Measurements from ENCODE around the gene XKR3. TPM values are rescaled to one million over a fixed set of nuclear protein-coding genes. Genes with fewer than 3 reads are reported as not detected.

The XKR3 gene
- total and polyA plus RNA-seq, 3 donors from 2014 or later: 4.1 to 12.0 (median 4.9) TPM

GRCh38 chr22:16834971-16835370, 9.8 kb upstream of the XKR3 start:
- intact Hi-C loops (cut with DNase I; ENCODE audit: low total_unique reads): no loop called here
- WGBS, 2 donors: 83 to 90% methylated on average over 1 of the region's 1 CpG
- no peak overlapping the region for H3K4me3 ChIP-seq
- no peak for DNase-seq
- H3K9me3 ChIP-seq: no peaks in the 10 kb centered on the region
- H3K4me1 ChIP-seq: no peaks in the 10 kb centered on the region
- H3K27me3 ChIP-seq: no peaks in the 10 kb centered on the region
- no peak overlapping the region for H3K27ac ChIP-seq
- TF ChIP-seq CTCF (IDR thresholded peaks at IDR 0.05) (no peak), POLR2A (IDR thresholded peaks at IDR 0.05) (no peak)
- H3K36me3 ChIP-seq (ENCODE audit: low read depth, missing control alignments): no peaks in the 10 kb centered on the region

- no peak for TF ChIP-seq CTCF (IDR thresholded peaks at IDR 0.05)
- TF ChIP-seq POLR2A (IDR thresholded peaks at IDR 0.05): no peak
These were observed 6.0 kb upstream of the XKR3 start for GRCh38 chr22:16831257-16831656.

GRCh38 chr22:16829985-16830384, 4.8 kb upstream of the XKR3 start:
- H3K27ac ChIP-seq: no peak overlapping the region
- H3K27me3 ChIP-seq: no peaks in the 10 kb centered on the region
- TF ChIP-seq CTCF (IDR thresholded peaks at IDR 0.05) (no peak), POLR2A (IDR thresholded peaks at IDR 0.05) (no peak)
- no peaks in the 10 kb centered on the region for H3K4me1 ChIP-seq
- DNase-seq: no peak
- H3K36me3 ChIP-seq (ENCODE audit: low read depth, missing control alignments): no peaks in the 10 kb centered on the region
- 78 to 91% methylated on average over 3 of the region's 3 CpGs for WGBS, 2 donors
- intact Hi-C loops (cut with DNase I; ENCODE audit: low total_unique reads): no loop called here
- no peak overlapping the region for H3K4me3 ChIP-seq
- no peaks in the 10 kb centered on the region for H3K9me3 ChIP-seq

More at GRCh38 chr22:16831257-16831656, 6.0 kb upstream of the XKR3 start:
- DNase-seq: no peak
- Histone ChIP-seq H3K4me3 (no peak overlapping the region), H3K27me3 (no peaks in the 10 kb centered on the region), H3K4me1 (no peaks in the 10 kb centered on the region), H3K27ac (no peak overlapping the region), H3K36me3 (ENCODE audit: low read depth, missing control alignments) (no peaks in the 10 kb centered on the region), H3K9me3 (no peaks in the 10 kb centered on the region)
- WGBS, 2 donors: 86 to 94% methylated on average over 5 of the region's 5 CpGs
- intact Hi-C loops (cut with DNase I; ENCODE audit: low total_unique reads): no loop called here

GRCh38 chr22:16828876-16829275, 3.7 kb upstream of the XKR3 start:
- no peak overlapping the region for H3K27ac ChIP-seq
- H3K9me3 ChIP-seq: no peaks in the 10 kb centered on the region
- no peak overlapping the region for H3K4me3 ChIP-seq
- TF ChIP-seq POLR2A (IDR thresholded peaks at IDR 0.05): no peak
- no peak for TF ChIP-seq CTCF (IDR thresholded peaks at IDR 0.05)
- H3K36me3 ChIP-seq (ENCODE audit: low read depth, missing control alignments): no peaks in the 10 kb centered on the region
- 77 to 81% methylated on average over 4 of the region's 4 CpGs for WGBS, 2 donors
- H3K27me3 ChIP-seq: no peaks in the 10 kb centered on the region
- no peaks in the 10 kb centered on the region for H3K4me1 ChIP-seq
- DNase-seq: no peak
- intact Hi-C loops (cut with DNase I; ENCODE audit: low total_unique reads): no loop called here

- Histone ChIP-seq H3K4me1 (no peaks in the 10 kb centered on the region), H3K27me3 (no peaks in the 10 kb centered on the region), H3K4me3 (no peak overlapping the region), H3K9me3 (no peaks in the 10 kb centered on the region), H3K36me3 (ENCODE audit: low read depth, missing control alignments) (no peaks in the 10 kb centered on the region), H3K27ac (no peak overlapping the region)
- DNase-seq: no peak
- intact Hi-C loops (cut with DNase I; ENCODE audit: low total_unique reads): no loop called here
- 79 to 95% methylated on average over 1 of the region's 1 CpG for WGBS, 2 donors
- no peak for TF ChIP-seq POLR2A (IDR thresholded peaks at IDR 0.05)
- no peak for TF ChIP-seq CTCF (IDR thresholded peaks at IDR 0.05)
These were observed 2.3 kb upstream of the XKR3 start for GRCh38 chr22:16827506-16827905.
